OCI-LY7 (cell line): ENCODE results near the gene EDEM1.

Experiments used
- EZH2phosphoT487 ChIP-seq: fragments of 200-600 bp; sonication (generic); IDR thresholded peaks from 2 replicates; pipeline ENCODE4 v1.6.1; 2018; ENCODE audit warnings: low read depth, borderline replicate concordance, mild to moderate bottlenecking, mixed run types, antibody characterized with exemption, low read length, moderate library complexity, mixed read lengths
- TF ChIP-seq, protein P1 (sequence below): fragments of 200-600 bp; sonication (generic); conservative IDR thresholded peaks from 2 replicates; pipeline ENCODE4 v1.5.1; 2014; ENCODE audit warnings: mild to moderate bottlenecking, antibody characterized with exemption, low read length, moderate library complexity, mixed read lengths

DNA sequence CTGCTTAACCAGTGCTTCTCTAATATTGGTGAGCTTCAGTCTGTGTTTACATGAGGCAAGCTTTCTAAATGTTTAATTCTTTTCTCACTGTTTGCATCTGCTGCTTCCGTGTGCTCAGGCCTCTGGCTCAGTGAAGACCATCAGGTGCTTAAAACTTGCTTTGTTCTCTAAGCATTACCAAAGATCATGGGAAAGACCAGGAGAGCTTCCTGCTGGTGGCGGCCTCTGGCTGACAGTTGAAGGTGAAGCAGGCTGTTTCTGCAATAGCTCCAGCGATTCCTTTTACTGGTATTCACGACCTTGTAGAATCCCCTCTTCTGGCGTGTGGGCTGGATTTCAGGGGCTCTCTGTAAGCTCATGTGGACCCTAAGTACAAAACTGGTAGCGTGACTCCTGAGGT, 45.1 kb downstream of the EDEM1 start:
- TF ChIP-seq, protein P1, sequence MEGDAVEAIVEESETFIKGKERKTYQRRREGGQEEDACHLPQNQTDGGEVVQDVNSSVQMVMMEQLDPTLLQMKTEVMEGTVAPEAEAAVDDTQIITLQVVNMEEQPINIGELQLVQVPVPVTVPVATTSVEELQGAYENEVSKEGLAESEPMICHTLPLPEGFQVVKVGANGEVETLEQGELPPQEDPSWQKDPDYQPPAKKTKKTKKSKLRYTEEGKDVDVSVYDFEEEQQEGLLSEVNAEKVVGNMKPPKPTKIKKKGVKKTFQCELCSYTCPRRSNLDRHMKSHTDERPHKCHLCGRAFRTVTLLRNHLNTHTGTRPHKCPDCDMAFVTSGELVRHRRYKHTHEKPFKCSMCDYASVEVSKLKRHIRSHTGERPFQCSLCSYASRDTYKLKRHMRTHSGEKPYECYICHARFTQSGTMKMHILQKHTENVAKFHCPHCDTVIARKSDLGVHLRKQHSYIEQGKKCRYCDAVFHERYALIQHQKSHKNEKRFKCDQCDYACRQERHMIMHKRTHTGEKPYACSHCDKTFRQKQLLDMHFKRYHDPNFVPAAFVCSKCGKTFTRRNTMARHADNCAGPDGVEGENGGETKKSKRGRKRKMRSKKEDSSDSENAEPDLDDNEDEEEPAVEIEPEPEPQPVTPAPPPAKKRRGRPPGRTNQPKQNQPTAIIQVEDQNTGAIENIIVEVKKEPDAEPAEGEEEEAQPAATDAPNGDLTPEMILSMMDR = peak; percentile 48
- TF ChIP-seq EZH2phosphoT487 = no peak
